Stimulated activated CD4-positive, alpha-beta T cell treated with anti-CD3 and anti-CD28 coated beads, Interleukin-15, amount 100 ng/mL, for 24 hours (primary cell): ENCODE measurements around the gene UGCG.
"Not testable (repeated sequence)": the region's sequence is repeated elsewhere in the genome, so short reads cannot be mapped to it uniquely, and the experiment has no call there.

ENCODE experiments used
- DNase-seq: peaks from one replicate; pipeline ENCODE4 v3.0.0-alpha.2; 2020

The UGCG gene

DNA sequence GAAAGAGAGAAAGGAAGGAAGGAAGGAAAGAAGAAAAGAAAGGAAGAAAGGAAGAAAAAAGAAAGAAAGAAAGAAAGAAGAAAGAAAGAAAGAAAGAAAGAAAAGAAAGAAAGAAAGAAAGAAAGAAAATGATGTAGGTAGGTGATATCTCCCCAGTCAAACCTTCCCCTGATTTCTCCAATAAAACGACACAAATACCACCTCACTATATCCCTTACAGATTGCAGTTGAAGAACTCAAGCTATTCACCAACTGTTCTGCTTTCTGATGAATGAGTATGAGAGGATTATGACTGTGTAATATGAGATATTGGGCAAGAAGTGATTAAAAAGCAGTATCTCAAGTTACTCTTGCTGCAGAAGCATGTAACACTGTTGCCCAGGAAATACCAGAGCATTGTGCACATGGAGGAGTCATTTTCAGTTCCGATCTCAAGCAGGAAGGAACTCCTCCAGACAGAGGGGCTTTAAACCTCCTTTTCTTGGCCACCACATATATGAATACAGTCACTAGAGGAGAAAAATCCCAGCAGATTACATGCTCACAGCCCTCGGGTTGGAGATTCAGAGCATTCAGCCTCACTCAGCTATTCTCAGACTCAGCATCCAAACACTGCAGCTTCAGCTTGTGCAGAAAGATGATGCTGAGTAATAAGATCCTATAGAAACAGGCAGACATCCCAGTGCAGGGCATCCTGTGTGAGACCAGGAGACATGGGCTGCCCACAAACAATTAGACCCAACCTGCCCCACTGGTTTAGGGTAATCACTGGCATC lies 61.4 kb downstream of the UGCG start:
- peak; percentile 32 for DNase-seq

DNA sequence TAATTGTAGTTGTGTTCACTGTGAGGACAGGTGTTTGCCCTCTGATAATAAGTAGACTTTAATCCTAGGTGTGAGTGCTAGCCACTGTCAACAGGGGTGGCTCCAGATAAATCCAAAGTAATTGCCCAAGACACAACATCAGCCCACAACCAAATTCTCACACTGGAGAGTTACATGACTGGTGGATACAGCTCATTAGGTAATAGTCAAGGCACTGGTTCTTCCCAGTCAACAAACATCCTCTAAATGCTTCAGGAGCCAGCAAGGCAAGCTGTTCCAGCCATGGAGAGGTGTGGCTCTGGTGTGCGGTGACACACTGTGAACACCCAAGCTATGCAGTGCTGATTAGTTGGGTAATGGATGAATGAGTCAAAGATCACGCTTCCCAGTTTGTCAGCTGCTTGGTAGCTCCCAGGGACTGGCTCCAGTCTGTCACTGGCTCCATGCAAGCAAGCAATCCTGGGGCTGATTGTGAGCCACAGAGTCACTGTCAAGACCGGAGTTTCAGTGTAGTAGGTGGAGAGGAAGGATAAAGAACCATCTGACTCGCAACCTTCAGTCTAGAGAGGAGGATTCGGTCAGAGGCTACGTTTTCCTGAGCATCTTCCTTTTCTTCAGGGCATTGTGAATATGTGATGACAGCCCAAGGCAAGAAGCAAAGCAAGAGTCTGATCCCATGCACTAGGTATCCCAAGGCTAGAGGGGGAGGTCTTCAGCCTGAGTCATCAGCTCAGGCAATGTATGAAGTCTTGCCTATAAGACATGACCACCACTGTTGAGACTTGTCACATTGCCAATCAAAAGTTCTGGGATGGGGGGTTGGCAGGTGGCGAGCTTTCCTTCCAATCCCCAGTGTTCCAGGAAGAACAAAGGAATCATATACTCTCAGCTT lies 63.1 kb downstream of the UGCG start:
- DNase-seq, result no peak

DNA sequence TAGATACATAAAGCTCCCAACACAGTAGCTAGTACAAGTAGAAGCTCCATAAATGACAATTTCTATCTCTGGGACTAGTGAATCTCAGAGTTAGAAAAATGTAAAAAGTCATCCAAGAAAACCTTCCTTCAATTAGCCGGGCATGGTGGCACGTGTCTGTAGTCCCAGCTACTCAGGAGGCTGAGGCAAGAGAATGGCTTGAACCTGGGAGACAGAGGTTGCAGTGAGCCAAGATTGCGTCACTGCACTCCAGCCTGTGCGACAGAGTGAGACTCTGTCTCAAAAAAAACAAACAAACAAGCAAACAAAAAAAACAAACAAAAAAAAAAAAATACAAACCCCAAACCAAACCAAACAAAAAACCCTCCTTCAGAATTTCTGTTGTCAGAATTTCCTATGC lies 63.9 kb downstream of the UGCG start:
- DNase-seq, result not testable (repeated sequence)

DNA sequence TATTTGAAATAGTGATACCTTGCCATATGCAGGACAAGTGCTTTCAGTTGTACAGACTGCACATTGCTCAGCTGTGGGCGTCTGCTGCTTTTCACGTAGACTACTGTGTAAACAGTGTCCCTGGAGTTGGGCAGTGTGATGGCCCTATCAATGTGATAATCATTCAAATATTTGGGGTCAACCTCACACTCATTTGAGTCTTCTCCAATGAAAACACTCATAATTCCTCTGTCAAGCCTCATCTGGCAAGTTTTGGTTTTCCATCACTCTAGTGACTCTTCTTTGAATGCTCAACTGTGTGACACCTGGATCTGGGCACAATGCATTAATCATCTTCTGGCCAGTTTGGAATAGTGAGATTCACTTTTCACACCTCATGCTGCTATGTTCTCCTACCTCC lies 64.4 kb downstream of the UGCG start:
- DNase-seq, result no peak

DNA sequence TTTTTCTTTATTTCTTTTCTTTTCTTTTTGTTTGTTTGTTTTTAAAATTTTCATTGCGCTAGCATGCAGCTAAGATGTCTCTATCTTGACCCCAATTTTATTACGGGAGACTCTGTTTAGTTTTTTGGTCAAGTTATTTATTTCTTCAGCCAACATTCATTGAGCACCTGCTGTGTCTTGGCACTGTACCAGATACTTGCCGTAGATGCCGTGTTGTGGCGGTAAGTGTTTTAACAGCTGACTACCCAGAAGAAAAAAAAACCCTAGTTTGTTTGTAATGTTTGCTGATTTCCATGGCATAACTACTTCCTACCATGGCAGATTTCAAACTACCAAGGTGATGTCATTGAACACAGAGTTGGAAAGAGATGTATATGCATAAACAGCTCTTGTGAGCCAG lies 65.0 kb downstream of the UGCG start:
- DNase-seq, result no peak

DNA sequence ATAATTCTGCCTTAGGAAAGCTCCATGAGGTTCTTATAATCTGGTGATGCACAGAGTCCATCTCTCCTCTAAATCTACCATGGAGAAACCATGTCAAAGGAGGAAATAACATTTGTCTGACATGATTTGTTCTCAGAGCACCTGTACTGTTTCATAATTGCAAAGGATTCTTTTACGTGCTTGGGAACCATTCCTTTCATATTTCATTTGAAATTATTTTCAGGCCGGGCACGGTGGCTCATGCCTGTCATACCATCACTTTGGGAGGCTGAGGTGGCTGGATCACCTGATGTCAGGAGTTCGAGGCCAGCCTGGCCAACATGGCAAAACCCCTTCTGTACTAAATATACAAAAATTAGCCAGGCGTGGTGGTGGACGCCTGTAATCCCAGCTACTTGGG lies 65.4 kb downstream of the UGCG start:
- DNase-seq, result no peak

DNA sequence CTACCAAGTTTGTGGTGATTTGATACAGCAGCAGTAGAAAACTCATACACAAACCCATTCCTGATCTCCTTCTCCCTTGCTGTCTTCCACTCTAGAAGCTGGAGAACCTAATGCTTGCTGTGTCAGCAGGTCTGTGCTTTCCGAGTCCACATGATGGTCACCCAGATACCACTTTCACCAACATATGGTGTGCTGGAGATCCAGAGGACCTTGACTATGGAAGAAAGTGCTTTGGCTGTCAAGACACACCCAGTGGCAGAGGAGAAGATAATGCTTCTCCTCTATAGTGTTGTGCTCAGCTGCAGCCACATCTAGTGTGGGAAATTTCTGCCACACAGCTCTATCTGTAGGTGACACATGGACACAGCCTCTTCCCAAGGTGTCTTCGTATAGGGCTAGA lies 67.4 kb downstream of the UGCG start:
- DNase-seq, result no peak

DNA sequence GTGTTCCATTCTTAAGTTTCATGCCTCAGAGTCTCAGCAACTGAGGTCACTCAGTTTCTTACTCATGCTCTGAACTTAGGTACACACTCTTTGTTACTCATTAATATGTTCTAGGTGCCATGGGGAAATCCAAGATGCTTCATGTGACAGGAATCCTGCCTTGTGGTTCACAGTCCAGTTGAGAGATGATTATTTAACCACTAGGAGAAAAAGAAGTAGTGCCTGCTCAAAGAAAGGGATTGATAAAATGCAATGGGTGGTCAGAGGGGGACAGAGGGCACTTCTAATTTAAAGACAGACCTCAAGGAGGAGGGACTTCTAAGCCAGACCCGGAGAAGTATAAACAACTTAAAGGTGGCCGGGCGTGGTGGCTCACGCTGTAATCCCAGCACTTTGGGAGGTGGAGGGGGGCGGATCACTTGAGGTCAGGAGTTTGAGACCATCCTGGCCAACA lies 69.0 kb downstream of the UGCG start:
- DNase-seq, result no peak

DNA sequence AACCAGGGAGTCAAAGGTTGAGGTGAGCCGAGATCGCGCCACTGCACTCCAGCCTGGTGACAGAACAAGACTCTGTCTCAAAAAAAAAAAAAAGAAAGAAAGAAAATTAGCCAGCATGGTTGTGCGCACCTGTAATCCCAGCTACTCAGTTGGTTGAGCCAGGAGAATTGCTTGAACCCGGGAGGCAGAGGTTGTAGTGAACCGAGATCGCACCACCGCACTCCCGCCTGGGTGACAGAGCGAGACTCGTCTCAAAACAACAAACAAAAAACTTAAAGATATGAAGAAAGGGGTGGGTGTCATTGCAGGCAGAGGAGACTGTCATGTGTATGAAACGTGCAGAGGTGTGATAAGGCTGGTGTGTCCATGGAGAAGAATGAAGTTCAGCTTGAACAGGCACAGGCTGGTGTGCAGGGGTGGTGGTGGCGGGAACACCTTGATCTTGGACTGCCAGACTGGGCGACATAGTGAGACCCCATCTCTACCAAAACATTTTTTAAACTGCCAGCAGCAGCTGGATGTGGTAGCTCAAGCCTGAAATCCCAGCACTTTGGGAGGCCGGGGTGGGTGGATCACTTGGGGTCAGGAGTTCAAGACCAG lies 69.6 kb downstream of the UGCG start:
- no peak for DNase-seq

DNA sequence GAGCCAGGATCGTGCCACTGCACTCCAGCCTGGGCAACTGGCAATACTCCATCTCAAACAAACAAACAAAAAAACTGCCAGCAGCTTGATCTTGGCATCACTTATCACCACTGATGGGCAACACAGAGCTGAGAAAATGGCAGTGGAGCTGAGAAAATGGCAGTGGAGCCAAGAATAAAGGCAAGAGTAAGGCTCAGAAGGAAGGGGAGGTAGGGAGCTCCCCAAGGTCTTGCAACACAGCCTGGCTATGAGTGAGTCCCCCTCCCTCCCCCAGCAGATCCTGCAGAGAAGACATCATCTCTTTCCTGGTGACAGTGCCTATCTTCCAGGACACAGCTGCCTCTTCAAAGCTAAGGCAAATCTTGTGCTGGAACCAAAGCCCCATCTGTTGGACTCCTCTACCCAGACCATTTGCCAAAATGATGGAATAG lies 70.3 kb downstream of the UGCG start:
- DNase-seq, result no peak

DNA sequence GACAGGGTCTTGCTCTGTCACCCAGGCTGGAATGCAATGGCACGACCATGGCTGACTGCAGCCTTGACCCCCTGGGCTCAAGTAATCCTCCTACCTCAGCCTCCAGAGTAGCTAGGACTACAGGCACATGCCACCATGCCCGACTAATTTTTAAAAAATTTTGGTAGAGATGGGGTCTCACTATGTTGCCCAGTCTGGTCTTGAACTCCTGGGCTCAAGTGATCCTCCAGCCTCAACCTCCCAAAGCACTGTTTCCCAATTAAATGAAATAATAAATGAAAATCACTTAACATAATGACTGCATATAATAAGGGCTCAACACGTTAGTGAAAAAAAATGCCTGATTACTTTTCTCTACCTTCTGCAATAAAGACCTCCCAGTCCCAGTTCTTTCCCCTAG lies 71.0 kb downstream of the UGCG start:
- DNase-seq, result no peak

DNA sequence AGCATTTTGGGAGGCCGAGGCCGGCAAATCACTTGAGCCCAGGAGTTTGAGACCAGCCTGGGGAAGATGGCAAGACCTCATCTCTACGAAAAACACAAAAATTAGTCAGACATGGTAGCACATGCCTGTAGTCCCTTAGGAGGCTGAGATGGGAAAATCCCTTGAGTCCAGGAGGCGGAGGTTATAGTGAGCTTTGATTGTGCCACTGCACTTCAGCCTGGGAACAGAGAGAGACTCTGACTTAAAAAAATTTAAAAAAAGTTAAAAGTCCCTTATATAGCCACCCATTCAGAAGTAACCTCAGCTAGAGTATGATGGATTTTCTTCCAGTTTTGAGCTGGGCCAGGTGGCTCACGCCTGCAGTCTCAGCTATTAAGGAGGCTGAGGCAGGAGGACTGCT lies 72.4 kb downstream of the UGCG start:
- no peak for DNase-seq

DNA sequence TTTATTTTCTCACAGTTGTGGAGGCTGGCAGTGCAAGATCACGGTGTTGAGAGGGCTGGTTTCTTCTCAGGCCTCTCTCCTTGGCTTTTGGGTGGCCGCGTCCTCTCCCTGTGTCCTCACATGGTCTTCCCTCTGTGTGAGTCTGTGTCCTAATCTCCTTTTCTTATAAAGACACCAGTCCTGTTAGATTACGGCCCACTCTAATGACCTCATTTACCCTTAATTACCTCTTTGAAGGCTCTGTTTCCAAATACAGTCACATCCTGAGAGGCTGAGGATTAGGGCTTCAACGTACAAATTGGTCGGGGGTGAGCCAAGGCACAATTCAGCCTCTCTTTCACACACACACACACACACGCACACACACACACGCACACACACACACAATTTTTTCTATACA lies 73.0 kb downstream of the UGCG start:
- DNase-seq, result no peak

DNA sequence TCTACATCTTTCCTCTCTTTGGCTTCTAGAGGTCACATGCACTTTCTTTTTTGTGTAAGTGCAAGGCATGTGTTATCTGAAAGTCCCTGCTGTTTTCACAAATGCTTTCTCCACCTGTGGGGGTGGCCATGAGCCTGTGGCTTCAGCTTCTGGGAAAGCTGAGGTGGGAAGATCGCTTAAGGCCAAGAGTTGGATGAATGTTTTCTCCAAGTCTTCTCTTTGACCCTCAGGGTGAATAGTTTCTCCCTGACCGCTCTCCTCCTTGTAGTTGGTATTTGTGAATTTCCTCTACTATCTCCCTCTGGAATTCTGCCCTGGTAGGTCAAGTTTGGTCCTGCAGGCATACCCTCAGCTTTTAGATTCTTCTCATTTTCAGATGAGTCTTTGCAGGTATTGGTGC lies 74.2 kb downstream of the UGCG start:
- no peak for DNase-seq

DNA sequence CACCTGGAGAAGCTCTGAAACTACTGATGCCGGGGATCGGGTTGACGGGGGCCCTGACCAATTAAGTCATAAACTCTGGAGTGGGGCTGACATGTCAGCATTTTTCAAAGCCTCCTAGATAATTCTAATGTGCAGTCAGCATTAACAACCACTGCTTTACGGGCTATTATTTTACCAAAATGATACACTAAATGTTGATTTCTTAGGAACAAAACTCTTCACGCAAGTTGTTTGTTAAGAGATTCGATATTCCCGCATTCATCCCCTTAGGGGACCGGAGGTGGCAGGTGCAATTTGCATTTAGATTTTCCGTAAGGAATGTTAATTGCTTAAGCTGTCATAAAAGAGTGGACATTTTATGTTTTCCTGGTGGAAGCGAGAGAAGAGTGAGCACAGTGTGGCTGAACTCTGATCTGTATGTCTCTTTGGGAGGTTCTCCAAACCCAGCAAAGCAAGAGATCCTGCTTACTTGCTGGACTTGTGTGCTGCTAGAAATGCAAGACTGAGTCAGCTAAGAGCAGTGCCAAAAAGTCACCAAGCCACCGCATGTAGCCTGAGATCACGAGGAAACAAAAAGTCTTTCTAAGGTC lies 77.6 kb downstream of the UGCG start:
- DNase-seq, result no peak

DNA sequence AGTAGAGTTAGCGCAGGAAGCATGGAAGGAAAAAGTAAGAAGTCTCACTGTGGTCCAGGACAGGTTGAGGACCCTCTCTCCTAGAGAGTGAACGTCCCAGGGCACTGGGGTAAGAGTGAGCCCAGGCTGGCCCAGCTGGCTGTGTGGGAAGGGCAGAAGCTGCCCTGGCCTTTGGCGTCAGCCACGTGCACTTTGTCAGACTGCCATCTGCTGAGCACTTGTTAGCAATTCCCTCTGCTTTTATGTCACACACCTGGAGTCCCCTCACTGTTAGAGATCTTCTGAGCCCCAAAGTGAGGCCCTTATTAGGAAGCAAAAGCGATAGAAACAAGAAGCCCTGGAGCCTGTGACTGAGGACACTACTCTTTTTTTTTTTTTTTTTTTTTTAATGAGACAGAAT lies 79.1 kb downstream of the UGCG start:
- DNase-seq, result peak; percentile 28

DNA sequence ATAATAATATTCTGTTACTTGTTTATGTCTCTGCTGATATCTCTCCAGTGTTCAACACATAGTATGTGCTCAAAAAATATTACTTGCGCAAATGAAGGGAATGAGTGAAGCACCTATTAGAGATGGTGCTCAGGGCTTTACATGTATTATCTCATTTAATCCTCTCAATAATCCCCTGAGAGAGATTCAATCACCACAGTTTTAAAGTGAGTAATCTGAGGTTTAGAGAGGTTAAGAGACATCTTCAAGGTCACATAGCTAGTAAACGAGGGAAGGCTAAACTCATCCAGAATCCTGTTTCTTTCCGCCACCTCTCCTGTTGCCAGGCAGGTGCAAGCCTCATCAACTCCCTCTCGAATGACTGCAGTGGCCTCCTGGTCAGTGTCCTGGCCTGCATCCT lies 82.0 kb downstream of the UGCG start:
- DNase-seq, result no peak

DNA sequence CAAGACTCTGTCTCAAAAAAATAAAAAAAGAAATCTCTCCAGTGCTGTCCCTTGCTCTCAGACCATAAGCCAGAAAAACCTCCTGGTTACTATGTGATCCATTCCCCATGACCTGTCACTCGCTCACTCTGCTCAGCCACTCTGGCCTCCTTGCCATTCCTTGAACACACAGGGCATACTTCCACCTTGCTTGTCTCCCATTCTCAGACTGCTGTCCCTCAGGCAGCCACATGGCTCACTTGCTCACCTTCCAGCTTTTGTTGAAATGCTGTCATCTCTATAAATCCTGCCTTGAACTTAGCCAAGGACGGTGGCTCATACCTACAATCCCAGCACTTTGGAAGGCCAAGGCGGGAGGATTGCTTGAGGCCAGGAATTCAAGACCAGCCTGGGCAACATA lies 82.9 kb downstream of the UGCG start:
- no peak for DNase-seq

DNA sequence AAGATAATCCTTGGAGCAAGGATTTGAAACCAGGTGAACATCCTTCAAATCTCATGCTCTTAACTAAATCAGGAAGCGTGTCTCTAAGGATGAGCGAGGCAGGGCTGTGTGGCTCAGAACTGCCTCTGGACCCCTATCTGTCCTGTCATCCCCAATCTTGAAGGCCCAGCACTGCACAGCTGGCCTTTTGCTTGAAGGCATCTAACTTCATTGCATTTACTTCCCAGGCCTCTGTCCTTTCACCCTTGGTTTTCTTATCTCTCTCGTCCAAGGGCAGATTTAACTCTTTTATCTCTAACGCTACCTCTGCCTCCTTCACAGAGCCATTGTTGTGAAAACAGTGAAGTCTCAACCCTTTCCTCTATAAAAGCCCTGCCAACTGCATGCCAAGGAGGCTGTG lies 83.8 kb downstream of the UGCG start:
- no peak for DNase-seq

DNA sequence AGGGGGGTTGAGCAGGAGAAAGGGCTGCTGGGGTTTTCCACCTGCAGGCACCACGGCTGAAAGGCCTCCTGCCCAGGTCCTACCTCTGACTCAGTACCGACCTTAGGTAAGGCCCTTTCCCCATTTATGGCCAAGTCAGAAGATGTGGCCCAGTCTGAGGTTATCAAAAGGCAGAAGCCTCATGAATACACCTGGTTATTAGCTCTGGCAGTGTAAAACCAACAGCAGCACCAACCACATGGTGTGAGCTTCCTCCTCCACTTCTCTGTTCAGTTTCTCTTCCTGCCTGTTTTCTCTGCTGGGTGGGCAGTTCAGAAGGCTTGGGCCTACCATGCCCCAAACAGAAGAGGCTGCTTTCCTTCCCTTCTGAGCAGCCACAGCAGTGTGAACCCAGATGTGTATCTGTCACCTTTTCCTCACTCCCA lies 86.9 kb downstream of the UGCG start:
- DNase-seq, result no peak

DNA sequence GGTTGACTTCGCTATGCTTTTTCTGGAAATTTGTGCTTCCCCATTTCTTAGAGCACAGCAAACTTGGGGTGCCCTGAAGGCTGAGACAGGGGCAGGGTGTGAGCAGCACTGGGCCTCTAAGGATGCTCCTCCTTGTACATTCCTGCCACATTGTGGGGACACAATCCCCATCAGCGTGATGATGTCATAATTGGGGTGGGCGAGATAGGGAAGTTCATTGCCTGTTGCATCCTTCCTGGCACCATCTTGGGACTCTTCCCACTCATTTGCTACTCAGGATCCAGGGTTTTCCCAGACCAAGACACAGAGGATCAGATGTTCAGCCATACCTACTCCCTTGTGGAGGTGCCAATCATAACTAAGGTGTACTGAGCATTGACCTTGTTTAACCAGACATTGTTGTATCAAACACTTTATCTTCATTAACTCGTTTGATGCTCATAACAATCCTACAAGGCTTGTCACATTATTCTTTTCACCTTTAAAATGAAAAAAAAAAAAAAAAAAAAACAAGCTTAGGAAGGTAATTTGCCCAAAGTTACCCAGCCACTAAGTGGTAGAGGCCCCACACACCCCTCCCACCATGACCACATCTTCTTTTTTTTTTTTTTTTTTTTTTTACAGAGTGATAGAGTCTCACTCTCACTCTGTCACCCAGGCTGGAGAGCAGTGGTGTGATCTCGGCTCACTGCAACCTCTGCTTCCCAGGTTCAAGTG lies 87.6 kb downstream of the UGCG start:
- no peak for DNase-seq
